Heart left ventricle (tissue), 13 donors: Measurements from ENCODE around the gene TENT5C.

Source experiments
- POLR2A ChIP-seq, 2 donors: fragments of 450-650 bp; IDR thresholded peaks; one replicate each; pipeline ENCODE4 v1.6.1; 2017; ENCODE audit warnings: antibody characterized with exemption in 2 of 2, mild to moderate bottlenecking in 2 of 2, moderate library complexity in 2 of 2
- TF ChIP-seq, protein P1 (sequence below), 12 donors: fragments of 200-600 bp; sonication (generic) in 4 of 12; IDR thresholded peaks; one replicate each; pipeline versions ENCODE4 v1.5.0 to v1.8.0; 2018 to 2022; ENCODE audit warnings: antibody characterized with exemption in 12 of 12, mild to moderate bottlenecking in 5 of 12
- donor health status: ischemic (EF 13 %, LVEDD 7.1; RV severe dilation, severe dysfunction).
- donor health status: DM: no; HTN: yes; CAD: no.
- donor health status: DM: no; HTN: no; CAD: no.
- donor health status: ischemic (EF 25% LVEDD 6.9; RV normal size, moderate dysfunction).
- donor health status: ischemic (EF 25% LVEDD 5.7; RV mildly dilated, moderate dysfunction).
- donor health status: ischemic (EF 35%, LVEDD 5.7; RV mildly dilated, moderate dysfunction).
- donor health status: nonischemic (EF 11% LVEDD 7.7; RV severe dilation, severe dysfunction).
- donor health status: DM: yes; HTN: yes; CAD: no.
- donor health status: PGD.
- donor health status: ischemic (EF 29% LVEDD 5.4; RV normal size, mild dysfunction).
- donor health status: nonischemic (EF 23%, LVEDD 6.1; RV moderate dilation, normal function).

- TF ChIP-seq, protein P1, sequence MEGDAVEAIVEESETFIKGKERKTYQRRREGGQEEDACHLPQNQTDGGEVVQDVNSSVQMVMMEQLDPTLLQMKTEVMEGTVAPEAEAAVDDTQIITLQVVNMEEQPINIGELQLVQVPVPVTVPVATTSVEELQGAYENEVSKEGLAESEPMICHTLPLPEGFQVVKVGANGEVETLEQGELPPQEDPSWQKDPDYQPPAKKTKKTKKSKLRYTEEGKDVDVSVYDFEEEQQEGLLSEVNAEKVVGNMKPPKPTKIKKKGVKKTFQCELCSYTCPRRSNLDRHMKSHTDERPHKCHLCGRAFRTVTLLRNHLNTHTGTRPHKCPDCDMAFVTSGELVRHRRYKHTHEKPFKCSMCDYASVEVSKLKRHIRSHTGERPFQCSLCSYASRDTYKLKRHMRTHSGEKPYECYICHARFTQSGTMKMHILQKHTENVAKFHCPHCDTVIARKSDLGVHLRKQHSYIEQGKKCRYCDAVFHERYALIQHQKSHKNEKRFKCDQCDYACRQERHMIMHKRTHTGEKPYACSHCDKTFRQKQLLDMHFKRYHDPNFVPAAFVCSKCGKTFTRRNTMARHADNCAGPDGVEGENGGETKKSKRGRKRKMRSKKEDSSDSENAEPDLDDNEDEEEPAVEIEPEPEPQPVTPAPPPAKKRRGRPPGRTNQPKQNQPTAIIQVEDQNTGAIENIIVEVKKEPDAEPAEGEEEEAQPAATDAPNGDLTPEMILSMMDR (IDR thresholded peaks at IDR 0.05): no peak
- TF ChIP-seq POLR2A (IDR thresholded peaks at IDR 0.05): no peak
Measured at GRCh38 chr1:117561551-117561950, 44.3 kb upstream of the TENT5C start.
